A549 (cell line): Measurements from ENCODE around the gene HIVEP3.

ENCODE experiments used
- CTCF ChIP-seq: fragments of >200 bp; sonication (Bioruptor Twin); formaldehyde crosslinking; IDR thresholded peaks from 3 replicates; pipeline ENCODE4 v1.5.1; 2016
- GATA3 ChIP-seq: IDR thresholded peaks from 2 replicates; pipeline ENCODE4 v1.6.1; 2012; ENCODE audit warnings: borderline replicate concordance
- HDAC2 ChIP-seq: fragments of 200-600 bp; sonication (generic); IDR thresholded peaks from 2 replicates; pipeline ENCODE4 v1.6.1; 2016
- JUNB ChIP-seq: fragments of >200 bp; sonication (Bioruptor Twin); formaldehyde crosslinking; IDR thresholded peaks from 2 replicates; pipeline ENCODE4 v1.6.1; 2016
- POLR2A ChIP-seq: IDR thresholded peaks from 2 replicates; pipeline ENCODE4 v1.6.1; 2012; ENCODE audit warnings: mild to moderate bottlenecking, low read length
- RAD21 ChIP-seq, 2 experiments: fragments of >200 bp in 1 of 2; sonication (Bioruptor Twin) in 1 of 2; formaldehyde crosslinking in 1 of 2; IDR thresholded peaks in 1 of 2; conservative IDR thresholded peaks in 1 of 2; 2 replicates in 1 of 2; 3 replicates in 1 of 2; pipeline ENCODE4 v1.6.1; 2012 to 2018; ENCODE audit warnings: inconsistent platforms in 1 of 2
- REST ChIP-seq: fragments of 200-600 bp; sonication (generic); IDR thresholded peaks from 2 replicates; pipeline ENCODE4 v1.6.1; 2016; ENCODE audit warnings: antibody characterized with exemption, mild to moderate bottlenecking, moderate library complexity

- TF ChIP-seq CTCF (no peak), JUNB (no peak), GATA3 (no peak), HDAC2 (no peak), REST (no peak), RAD21 (conservative IDR thresholded peaks at IDR 0.05 in 1 of 2, IDR thresholded peaks at IDR 0.05 in 1 of 2) (no peak), POLR2A (no peak)
These were observed 95.3 kb downstream of the HIVEP3 start for GRCh38 chr1:41823471-41823870.
